OCI-LY7 (cell line): ENCODE results near the gene HOXC11. TPM values are rescaled to one million over a fixed set of nuclear protein-coding genes. Genes with fewer than 3 reads are reported as not detected.
A peak's percentile ranks its signal among the peaks of the same experiment; 100 is the strongest.

Experiments
- BruUV-seq: library from RNA; stranded (reverse); fragments of 400-500 nt; replicated peaks from 2 replicates; lab custom pipeline; 2021; lab: Mats Ljungman, UMichigan
- CTCF ChIA-PET: fragments of 300-600 bp; sonication (Branson Sonifier 250); formaldehyde crosslinking; loops from one replicate; lab custom pipeline; 2022; ENCODE audit warnings: antibody characterized with exemption; ENCODE audit not compliant: unreplicated experiment; lab: Charles Lee
- POLR2A ChIA-PET: fragments of 300-600 bp; sonication (Branson Sonifier 250); formaldehyde crosslinking; loops from one replicate; lab custom pipeline; 2022; ENCODE audit warnings: antibody characterized with exemption; lab: Charles Lee
- DNase-seq: peaks from one replicate; pipeline ENCODE4 v3.0.0-alpha.2; 2015; ENCODE audit warnings: low spot score
- H2AFZ ChIP-seq: fragments of 200-600 bp; sonication (generic), shearing (Covaris generic); 2 replicates; pipeline ENCODE4 v1.6.1; 2014; ENCODE audit warnings: mild to moderate bottlenecking, antibody characterized with exemption, low read length, moderate library complexity
- H3K27ac ChIP-seq: fragments of 200-600 bp; sonication (generic); 2 replicates; pipeline ENCODE4 v1.5.1; 2014; ENCODE audit warnings: mixed run types, low read depth, mild to moderate bottlenecking, moderate library complexity, low read length, inconsistent platforms; ENCODE audit not compliant: poor library complexity, severe bottlenecking
- H3K36me3 ChIP-seq: fragments of 200-600 bp; sonication (generic); 2 replicates; pipeline ENCODE4 v1.6.1; 2014; ENCODE audit warnings: mild to moderate bottlenecking, antibody characterized with exemption, low read length, moderate library complexity, mixed read lengths; ENCODE audit not compliant: insufficient read depth
- H3K4me1 ChIP-seq: fragments of 200-600 bp; sonication (generic); 2 replicates; pipeline ENCODE4 v1.5.1; 2014; ENCODE audit warnings: mild to moderate bottlenecking, low read length; ENCODE audit not compliant: insufficient read depth, poor library complexity, severe bottlenecking
- H3K4me2 ChIP-seq: fragments of 200-600 bp; sonication (generic); 2 replicates; pipeline ENCODE4 v1.6.1; 2014; ENCODE audit warnings: mild to moderate bottlenecking, low read length
- H3K4me3 ChIP-seq: fragments of 200-600 bp; sonication (generic); 2 replicates; pipeline ENCODE4 v1.5.1; 2014; ENCODE audit warnings: mild to moderate bottlenecking, low read depth, low read length; ENCODE audit not compliant: poor library complexity, severe bottlenecking
- H3K79me2 ChIP-seq: fragments of 200-600 bp; sonication (generic); 2 replicates; pipeline ENCODE4 v1.6.1; 2016; ENCODE audit warnings: low read depth, mild to moderate bottlenecking, low read length, moderate library complexity, mixed read lengths; ENCODE audit not compliant: insufficient read depth
- H3K9me2 ChIP-seq: fragments of 200-600 bp; sonication (generic); 2 replicates; pipeline ENCODE4 v1.6.1; 2016; ENCODE audit warnings: mild to moderate bottlenecking, low read length, mixed read lengths; ENCODE audit not compliant: insufficient read depth
- H3K9me3 ChIP-seq: fragments of 200-600 bp; sonication (generic); 2 replicates; pipeline ENCODE4 v1.6.1; 2014; ENCODE audit warnings: mild to moderate bottlenecking, mixed run types, low read length, mixed read lengths
- H4K20me1 ChIP-seq: fragments of 200-600 bp; sonication (generic); 2 replicates; pipeline ENCODE4 v1.6.1; 2014; ENCODE audit warnings: mild to moderate bottlenecking, antibody characterized with exemption, low read length, moderate library complexity, mixed read lengths; ENCODE audit not compliant: insufficient read depth
- EZH2phosphoT487 ChIP-seq: fragments of 200-600 bp; sonication (generic); IDR thresholded peaks from 2 replicates; pipeline ENCODE4 v1.6.1; 2018; ENCODE audit warnings: low read depth, borderline replicate concordance, mild to moderate bottlenecking, mixed run types, antibody characterized with exemption, low read length, moderate library complexity, mixed read lengths
- intact Hi-C: fragments of 100-400 bp; cut with micrococcal nuclease; formaldehyde crosslinking; loops from one replicate; pipeline ENCODE4 v1.10.0; 2022; ENCODE audit not compliant: unreplicated experiment
- total RNA-seq, 2 experiments: library from RNA; depleted of rRNA in 1 of 2; stranded (reverse); fragments of >200 nt in 1 of 2; shearing (Covaris generic) in 1 of 2; gene quantifications; 2 replicates each; pipeline ENCODE4 v1.2.3, GENCODE V29; 2014 to 2022
- TF ChIP-seq, protein P1 (sequence below): fragments of 200-600 bp; sonication (generic); conservative IDR thresholded peaks from 2 replicates; pipeline ENCODE4 v1.5.1; 2014; ENCODE audit warnings: mild to moderate bottlenecking, antibody characterized with exemption, low read length, moderate library complexity, mixed read lengths

HOXC11 gene
- total RNA-seq, 2 experiments from 2014 or later: 1.4 to 2.7 TPM

- Histone ChIP-seq H3K4me3 (peak overlapping the region; percentile 54), H3K36me3 (no peaks in the 10 kb centered on the region), H2AFZ (peak overlapping the region; percentile 44), H3K27ac (no peak overlapping the region), H3K9me2 (no peaks in the 10 kb centered on the region), H3K79me2 (no peaks in the 10 kb centered on the region), H3K9me3 (no peaks in the 10 kb centered on the region), H4K20me1 (no peaks in the 10 kb centered on the region; the same call in 1 of the 2 replicates), H3K4me2 (peak overlapping the region; percentile 64), H3K4me1 (peaks cover 5% of the 10 kb centered on the region)
- ChIA-PET CTCF (no interaction called here), POLR2A (no interaction called here)
- no TSS peak for BruUV-seq
- TF ChIP-seq, protein P1, sequence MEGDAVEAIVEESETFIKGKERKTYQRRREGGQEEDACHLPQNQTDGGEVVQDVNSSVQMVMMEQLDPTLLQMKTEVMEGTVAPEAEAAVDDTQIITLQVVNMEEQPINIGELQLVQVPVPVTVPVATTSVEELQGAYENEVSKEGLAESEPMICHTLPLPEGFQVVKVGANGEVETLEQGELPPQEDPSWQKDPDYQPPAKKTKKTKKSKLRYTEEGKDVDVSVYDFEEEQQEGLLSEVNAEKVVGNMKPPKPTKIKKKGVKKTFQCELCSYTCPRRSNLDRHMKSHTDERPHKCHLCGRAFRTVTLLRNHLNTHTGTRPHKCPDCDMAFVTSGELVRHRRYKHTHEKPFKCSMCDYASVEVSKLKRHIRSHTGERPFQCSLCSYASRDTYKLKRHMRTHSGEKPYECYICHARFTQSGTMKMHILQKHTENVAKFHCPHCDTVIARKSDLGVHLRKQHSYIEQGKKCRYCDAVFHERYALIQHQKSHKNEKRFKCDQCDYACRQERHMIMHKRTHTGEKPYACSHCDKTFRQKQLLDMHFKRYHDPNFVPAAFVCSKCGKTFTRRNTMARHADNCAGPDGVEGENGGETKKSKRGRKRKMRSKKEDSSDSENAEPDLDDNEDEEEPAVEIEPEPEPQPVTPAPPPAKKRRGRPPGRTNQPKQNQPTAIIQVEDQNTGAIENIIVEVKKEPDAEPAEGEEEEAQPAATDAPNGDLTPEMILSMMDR: no peak
- no peak for TF ChIP-seq EZH2phosphoT487
- no peak for DNase-seq
- intact Hi-C loops: no loop called here
Measured at GRCh38 chr12:53996240-53997203, 23.6 kb downstream of the HOXC11 start.

GRCh38 chr12:53997204-53998109 is 24.5 kb downstream of the HOXC11 start:
- Histone ChIP-seq H3K4me1 (peaks cover 5% of the 10 kb centered on the region), H4K20me1 (no peaks in the 10 kb centered on the region; the same call in 1 of the 2 replicates), H3K27ac (no peak overlapping the region), H3K9me2 (no peaks in the 10 kb centered on the region), H3K4me2 (no peak overlapping the region), H3K79me2 (no peaks in the 10 kb centered on the region), H3K36me3 (no peaks in the 10 kb centered on the region), H3K9me3 (no peaks in the 10 kb centered on the region), H3K4me3 (no peak overlapping the region), H2AFZ (no peak overlapping the region)
- intact Hi-C loops: no loop called here
- DNase-seq: no peak
- POLR2A ChIA-PET: no interaction called here
- no TSS peak for BruUV-seq
- CTCF ChIA-PET: no interaction called here
- TF ChIP-seq, protein P1: no peak
- TF ChIP-seq EZH2phosphoT487: peak; percentile 24; the same call in 1 of the 2 replicates
